ENCODE results near the gene PAIP2B. TPM values are rescaled to one million over a fixed set of nuclear protein-coding genes. Genes with fewer than 3 reads are reported as not detected.

Gene PAIP2B
- total and polyA plus RNA-seq, 9 of the 15 experiments (the other 6 are each of a cell fraction or from before 2014, with no cell fraction given), result 0.18 to 0.38 (median 0.25) TPM

GRCh38 chr2:71157124-71157793 is 69.6 kb downstream of the PAIP2B start (continued):
- TF ChIP-seq RB1 (IDR thresholded peaks at IDR 0.05; ENCODE audit: low read depth) (peak; percentile 17; the same call in 1 of the 2 replicates), E2F8 (IDR thresholded peaks at IDR 0.05; ENCODE audit: low read depth, partially characterized antibody) (no peak), FOXO4 (CRISPR knock-in tag; IDR thresholded peaks at IDR 0.05) (no peak), ZBTB7A (IDR thresholded peaks at IDR 0.05; ENCODE audit: borderline replicate concordance, control insufficient read depth, low read depth, low read length) (0 out of 2 replicates have a peak, but pooled peaks have one; percentile 22), CC2D1A (IDR thresholded peaks at IDR 0.05) (0 out of 2 replicates have a peak, but pooled peaks have one; percentile 25), SRSF9 (IDR thresholded peaks at IDR 0.05; ENCODE audit: borderline replicate concordance, low read depth, low read length) (no peak), REST (IDR thresholded peaks at IDR 0.05; ENCODE audit: borderline replicate concordance) (peak; percentile 62; the same call in 1 of the 2 replicates), REST (CRISPR knock-in tag; IDR thresholded peaks at IDR 0.05; ENCODE audit: low read depth) (no peak), CREB3 (tag; conservative IDR thresholded peaks at IDR 0.05; ENCODE audit: low read depth) (no peak), NR2F6 (CRISPR knock-in tag; IDR thresholded peaks at IDR 0.05) (no peak), HES1 (IDR thresholded peaks at IDR 0.05; ENCODE audit: low read depth) (no peak), HMG20B (CRISPR knock-in tag; IDR thresholded peaks at IDR 0.05) (no peak)

Measured in K562 (cell line).